ENCODE data around the gene TMEM200B.
"Not testable (repeated sequence)": the region's sequence is repeated elsewhere in the genome, so short reads cannot be mapped to it uniquely, and the experiment has no call there.

Gene TMEM200B

GRCh38 chr1:29148656-29149491 lies 25.2 kb upstream of the TMEM200B start:
- Mint-ChIP-seq H3K27ac (no peak overlapping the region), H3K36me3 (peaks cover 17% of the 10 kb centered on the region), H3K27me3 (no peaks in the 10 kb centered on the region), H3K4me1 (ENCODE audit: low read depth) (no peaks in the 10 kb centered on the region), H3K4me3 (no peak overlapping the region), H3K9me3 (ENCODE audit: low read depth) (peaks cover 4% of the 10 kb centered on the region)

DNA sequence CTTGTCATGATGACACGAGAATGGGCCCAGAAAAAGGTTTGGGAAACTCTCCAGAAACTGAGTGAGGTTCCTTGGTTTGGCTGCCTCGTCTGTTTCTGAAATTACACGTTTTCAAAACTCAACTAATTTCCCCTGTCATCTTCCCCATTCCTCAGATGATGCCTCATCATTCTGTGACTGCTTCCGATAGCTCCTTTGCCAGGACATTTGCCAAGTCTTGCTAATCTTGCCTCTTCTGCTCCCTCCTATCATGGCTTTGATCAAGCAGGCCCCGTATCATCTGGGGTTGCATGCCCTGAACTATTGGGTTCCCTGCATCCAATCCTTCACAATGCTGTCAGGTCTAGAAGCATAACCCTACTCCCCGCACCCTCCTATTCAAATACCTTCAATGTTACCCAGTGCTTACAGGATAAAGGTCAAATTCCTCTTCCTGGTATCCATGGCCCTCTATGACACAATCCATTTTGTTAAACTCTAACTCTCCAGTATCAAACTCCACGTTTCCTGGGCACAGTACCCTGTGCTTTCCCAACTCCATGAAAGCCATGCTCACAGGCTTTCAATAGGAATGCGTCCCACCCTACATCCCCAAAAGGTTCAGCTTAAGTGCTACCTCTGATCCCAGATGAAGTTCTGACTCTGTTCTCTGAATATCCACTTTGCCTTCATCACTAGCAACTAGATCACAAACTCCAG lies 22.2 kb upstream of the TMEM200B start:
- H3K9me3 Mint-ChIP-seq (ENCODE audit: low read depth) = peaks cover 4% of the 10 kb centered on the region
- H3K27ac Mint-ChIP-seq = peak overlapping the region; percentile 7
- H3K27me3 Mint-ChIP-seq = no peaks in the 10 kb centered on the region
- no peak overlapping the region for H3K4me3 Mint-ChIP-seq
- no peaks in the 10 kb centered on the region for H3K4me1 Mint-ChIP-seq (ENCODE audit: low read depth)
- peaks cover 20% of the 10 kb centered on the region for H3K36me3 Mint-ChIP-seq

DNA sequence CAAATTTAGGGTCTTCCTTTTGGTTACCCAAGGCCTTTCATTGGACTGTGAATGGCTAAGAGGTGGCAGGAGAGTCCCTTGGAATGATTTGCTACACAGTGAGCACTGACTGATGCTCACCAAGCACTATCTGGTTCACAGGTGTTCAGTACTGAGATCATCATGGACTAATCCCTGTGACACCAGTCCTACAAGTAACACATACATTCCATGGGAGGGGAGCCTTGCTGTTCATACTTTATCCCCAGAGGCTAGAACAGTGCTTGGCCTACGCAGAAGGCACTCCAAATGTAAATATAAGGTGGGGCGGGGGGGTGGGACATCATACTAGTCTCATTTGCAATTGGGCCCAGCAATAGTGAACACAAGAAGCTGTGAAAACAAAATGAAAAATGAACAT lies 20.5 kb upstream of the TMEM200B start:
- Mint-ChIP-seq H3K4me3 (no peak overlapping the region), H3K27me3 (no peaks in the 10 kb centered on the region), H3K36me3 (peaks cover 16% of the 10 kb centered on the region), H3K9me3 (ENCODE audit: low read depth) (peaks cover 4% of the 10 kb centered on the region), H3K27ac (no peak overlapping the region), H3K4me1 (ENCODE audit: low read depth) (no peaks in the 10 kb centered on the region)

DNA sequence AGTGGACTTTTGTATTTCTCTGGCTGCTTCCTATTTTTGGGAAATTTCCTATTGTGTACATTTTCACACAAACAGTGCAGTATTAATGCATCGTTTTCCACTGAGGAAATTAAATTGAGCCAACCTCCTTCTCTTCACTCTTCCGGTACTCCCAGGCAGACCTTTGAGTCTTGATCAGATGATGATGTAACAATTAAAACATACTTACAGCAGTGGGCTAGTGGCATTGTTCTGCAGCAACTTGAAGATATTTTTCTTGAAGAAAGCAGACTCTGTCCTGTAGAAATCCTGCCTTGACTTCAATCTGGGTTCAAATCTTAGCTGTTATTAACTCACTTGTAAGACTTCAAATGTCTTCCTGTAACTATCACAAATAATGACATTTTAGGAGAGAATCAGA lies 19.0 kb upstream of the TMEM200B start:
- Mint-ChIP-seq H3K4me1 (ENCODE audit: low read depth) (no peaks in the 10 kb centered on the region), H3K27me3 (no peaks in the 10 kb centered on the region), H3K9me3 (ENCODE audit: low read depth) (peaks cover 4% of the 10 kb centered on the region), H3K27ac (no peak overlapping the region), H3K4me3 (no peak overlapping the region), H3K36me3 (peaks cover 16% of the 10 kb centered on the region)

DNA sequence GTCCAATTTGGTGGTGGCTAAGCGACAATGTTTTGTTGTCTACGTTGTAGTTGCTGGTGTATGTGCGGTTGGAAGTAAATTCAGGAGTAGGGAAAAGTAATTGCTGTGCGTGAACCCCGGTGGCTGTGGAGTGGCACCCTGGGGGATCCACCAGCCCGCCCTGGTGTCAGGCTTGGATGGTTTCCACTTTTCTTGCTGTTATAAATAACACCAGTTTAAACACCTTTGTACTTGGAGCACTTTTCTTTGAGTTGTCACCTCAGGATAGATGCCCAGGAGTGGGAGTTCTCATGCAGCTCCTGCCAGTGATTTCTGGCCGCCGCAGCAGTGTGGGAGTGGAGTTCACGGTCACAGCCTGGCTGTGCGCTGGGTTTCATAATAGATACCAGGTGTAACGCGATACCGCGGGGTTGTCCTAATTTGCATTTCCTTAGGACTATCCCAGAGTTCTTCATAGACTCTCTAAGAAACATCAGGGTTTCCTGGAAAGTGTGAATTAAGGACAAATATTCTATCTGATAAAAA lies 12.8 kb upstream of the TMEM200B start:
- peaks cover 1% of the 10 kb centered on the region for H3K27me3 Mint-ChIP-seq
- peaks cover 4% of the 10 kb centered on the region for H3K4me1 Mint-ChIP-seq (ENCODE audit: low read depth)
- no peaks in the 10 kb centered on the region for H3K36me3 Mint-ChIP-seq
- no peaks in the 10 kb centered on the region for H3K9me3 Mint-ChIP-seq (ENCODE audit: low read depth)
- no peak overlapping the region for H3K4me3 Mint-ChIP-seq
- H3K27ac Mint-ChIP-seq = no peak overlapping the region

GRCh38 chr1:29134695-29135028 lies 11.0 kb upstream of the TMEM200B start:
- H3K27ac Mint-ChIP-seq = no peak overlapping the region
- H3K4me3 Mint-ChIP-seq = no peak overlapping the region
- H3K36me3 Mint-ChIP-seq = no peaks in the 10 kb centered on the region
- peaks cover 1% of the 10 kb centered on the region for H3K27me3 Mint-ChIP-seq
- no peaks in the 10 kb centered on the region for H3K9me3 Mint-ChIP-seq (ENCODE audit: low read depth)
- peaks cover 4% of the 10 kb centered on the region for H3K4me1 Mint-ChIP-seq (ENCODE audit: low read depth)

GRCh38 chr1:29133861-29134694 lies 10.4 kb upstream of the TMEM200B start:
- Mint-ChIP-seq H3K36me3 (no peaks in the 10 kb centered on the region), H3K4me3 (no peak overlapping the region), H3K27ac (no peak overlapping the region), H3K4me1 (ENCODE audit: low read depth) (peaks cover 4% of the 10 kb centered on the region), H3K9me3 (ENCODE audit: low read depth) (no peaks in the 10 kb centered on the region), H3K27me3 (peaks cover 1% of the 10 kb centered on the region)

DNA sequence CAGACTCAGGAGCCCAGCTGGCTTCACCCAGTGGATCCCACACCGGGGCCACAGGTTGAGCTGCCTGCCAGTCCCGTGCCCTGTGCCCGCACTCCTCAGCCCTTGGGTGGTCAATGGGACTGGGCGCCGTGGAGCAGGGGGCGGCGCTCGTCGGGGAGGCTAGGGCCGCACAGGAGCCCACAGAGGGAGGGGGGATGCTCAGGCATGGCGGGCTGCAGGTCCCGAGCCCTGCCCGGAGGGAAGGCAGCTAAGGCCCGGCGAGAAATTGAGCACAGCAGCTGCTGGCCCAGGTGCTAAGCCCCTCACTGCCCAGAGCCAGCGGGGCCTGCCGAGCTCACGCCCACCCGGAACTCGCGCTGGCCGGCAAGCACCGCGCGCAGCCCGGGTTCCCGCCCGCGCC lies 7.4 kb upstream of the TMEM200B start:
- not testable (repeated sequence) for H3K4me1 Mint-ChIP-seq (ENCODE audit: low read depth); H3K36me3 Mint-ChIP-seq; H3K4me3 Mint-ChIP-seq; H3K27ac Mint-ChIP-seq; H3K9me3 Mint-ChIP-seq (ENCODE audit: low read depth); H3K27me3 Mint-ChIP-seq

DNA sequence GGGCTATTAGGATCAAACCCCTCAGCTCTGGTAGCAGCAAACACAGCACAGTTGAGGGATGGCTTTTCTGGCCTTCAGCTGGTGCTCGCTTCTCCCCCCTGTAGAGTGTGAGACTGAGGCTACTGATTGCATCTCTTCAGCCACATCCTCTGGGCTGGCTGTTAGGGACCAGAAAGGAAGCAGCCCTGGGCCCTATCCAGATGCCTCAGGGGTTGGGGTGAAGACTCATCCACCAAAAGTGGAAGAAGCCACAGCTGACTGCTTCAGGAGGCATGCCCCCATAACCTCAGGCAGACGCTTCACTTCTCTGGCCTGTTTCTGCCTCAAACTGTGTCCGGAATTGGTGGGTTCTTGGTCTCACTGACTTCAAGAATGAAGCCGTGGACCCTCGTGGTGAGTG lies 6.2 kb upstream of the TMEM200B start:
- Mint-ChIP-seq H3K27me3 (peaks cover 8% of the 10 kb centered on the region), H3K9me3 (ENCODE audit: low read depth) (no peaks in the 10 kb centered on the region), H3K36me3 (no peaks in the 10 kb centered on the region), H3K4me1 (ENCODE audit: low read depth) (peaks cover 7% of the 10 kb centered on the region), H3K27ac (no peak overlapping the region), H3K4me3 (no peak overlapping the region)

DNA sequence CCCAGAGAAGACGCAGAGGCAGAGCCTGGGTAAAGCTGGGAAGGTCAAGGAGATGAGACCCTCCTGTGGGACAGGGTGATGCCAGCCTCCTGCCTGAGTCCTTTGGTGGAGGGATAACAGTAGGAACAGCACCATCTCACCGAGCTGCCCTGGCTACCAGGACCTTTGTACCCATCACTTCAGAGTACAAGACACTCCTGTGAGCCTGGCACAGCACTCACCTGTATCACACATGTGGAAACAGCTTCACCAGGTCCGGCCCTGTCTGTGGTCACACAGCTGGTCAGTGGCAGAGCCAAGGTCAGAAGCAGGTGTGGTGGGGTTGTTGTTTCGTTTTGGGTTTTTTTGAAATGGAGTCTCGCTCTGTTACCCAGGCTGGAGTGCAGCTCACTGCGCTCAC lies 5.0 kb upstream of the TMEM200B start:
- no peak overlapping the region for H3K27ac Mint-ChIP-seq
- peaks cover 8% of the 10 kb centered on the region for H3K27me3 Mint-ChIP-seq
- H3K4me3 Mint-ChIP-seq = no peak overlapping the region
- H3K4me1 Mint-ChIP-seq (ENCODE audit: low read depth) = peaks cover 4% of the 10 kb centered on the region
- no peaks in the 10 kb centered on the region for H3K36me3 Mint-ChIP-seq
- no peaks in the 10 kb centered on the region for H3K9me3 Mint-ChIP-seq (ENCODE audit: low read depth)

GRCh38 chr1:29126198-29126597 lies 2.5 kb upstream of the TMEM200B start:
- Mint-ChIP-seq H3K4me1 (ENCODE audit: low read depth) (peaks cover 2% of the 10 kb centered on the region), H3K27ac (no peak overlapping the region), H3K27me3 (peaks cover 7% of the 10 kb centered on the region), H3K4me3 (peak overlapping the region; percentile 84), H3K9me3 (ENCODE audit: low read depth) (no peaks in the 10 kb centered on the region), H3K36me3 (no peaks in the 10 kb centered on the region)

DNA sequence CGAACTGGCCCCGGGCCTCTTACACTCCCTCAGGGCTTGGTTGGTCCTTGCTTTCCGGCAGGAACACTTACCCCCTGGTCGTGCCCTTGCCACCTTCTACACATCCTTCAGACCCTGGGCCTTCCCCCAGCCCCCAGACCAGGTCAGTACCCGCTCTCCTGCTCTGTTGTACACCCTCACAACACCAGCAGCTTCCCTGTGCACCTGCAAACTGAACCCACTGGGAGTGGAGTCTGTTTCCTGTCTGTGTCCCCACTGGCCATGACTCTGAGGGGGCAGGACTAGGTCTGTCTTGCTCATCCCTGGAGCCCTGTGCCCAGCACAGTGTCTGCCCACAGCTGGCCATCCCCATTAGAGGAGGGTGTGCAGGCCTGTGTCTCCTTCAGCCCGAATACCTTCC lies 2.1 kb upstream of the TMEM200B start:
- Mint-ChIP-seq H3K27me3 (peaks cover 7% of the 10 kb centered on the region), H3K36me3 (no peaks in the 10 kb centered on the region), H3K27ac (no peak overlapping the region), H3K9me3 (ENCODE audit: low read depth) (no peaks in the 10 kb centered on the region), H3K4me3 (peak overlapping the region; percentile 84), H3K4me1 (ENCODE audit: low read depth) (peaks cover 2% of the 10 kb centered on the region)

GRCh38 chr1:29125237-29125641 lies 1.5 kb upstream of the TMEM200B start:
- Mint-ChIP-seq H3K4me1 (ENCODE audit: low read depth) (peaks cover 2% of the 10 kb centered on the region), H3K27ac (peak overlapping the region; percentile 58), H3K27me3 (peaks cover 7% of the 10 kb centered on the region), H3K4me3 (peak overlapping the region; percentile 84), H3K9me3 (ENCODE audit: low read depth) (no peaks in the 10 kb centered on the region), H3K36me3 (no peaks in the 10 kb centered on the region)

GRCh38 chr1:29124366-29125236 lies 898 bp upstream of the TMEM200B start:
- H3K4me3 Mint-ChIP-seq = peak overlapping the region; percentile 75
- H3K27ac Mint-ChIP-seq = no peak overlapping the region
- peaks cover 7% of the 10 kb centered on the region for H3K27me3 Mint-ChIP-seq
- no peaks in the 10 kb centered on the region for H3K9me3 Mint-ChIP-seq (ENCODE audit: low read depth)
- H3K4me1 Mint-ChIP-seq (ENCODE audit: low read depth) = peaks cover 2% of the 10 kb centered on the region
- H3K36me3 Mint-ChIP-seq = no peaks in the 10 kb centered on the region

Data from activated naive CD8-positive, alpha-beta T cell (primary cell).